Panc1 (cell line): Measurements from ENCODE around the gene FARP1. TPM values are rescaled to one million over a fixed set of nuclear protein-coding genes. Genes with fewer than 3 reads are reported as not detected.

Experiments
- ATAC-seq: fragments of 200-7000 bp; cut with Tn5 transposase; 2 replicates; pipeline ENCODE4 v1.9.1; 2020; ENCODE audit warnings: mild to moderate bottlenecking, moderate library complexity
- BruUV-seq: library from RNA; stranded (reverse); fragments of 400-500 nt; replicated peaks from 2 replicates; lab custom pipeline; 2021; lab: Mats Ljungman, UMichigan
- CTCF ChIA-PET: fragments of 300-600 bp; sonication (Branson Sonifier 250); formaldehyde crosslinking; loops from one replicate; lab custom pipeline; 2022; ENCODE audit warnings: antibody characterized with exemption; lab: Charles Lee
- POLR2A ChIA-PET: fragments of 300-600 bp; sonication (Branson Sonifier 250); formaldehyde crosslinking; loops from one replicate; lab custom pipeline; 2022; ENCODE audit warnings: antibody characterized with exemption; lab: Charles Lee
- DNase-seq: peaks from one replicate; pipeline ENCODE4 v3.0.0-alpha.2; 2010; ENCODE audit warnings: low read depth, low spot score
- H3K27ac ChIP-seq: 2 replicates; pipeline ENCODE4 v1.5.1; 2011; ENCODE audit warnings: mild to moderate bottlenecking, low read length, inconsistent platforms
- H3K27me3 ChIP-seq: fragments of 200-500 bp; sonication (Bioruptor generic); 2 replicates; pipeline ENCODE4 v1.6.0; 2014; ENCODE audit warnings: low read length, inconsistent platforms; ENCODE audit not compliant: control insufficient read depth, insufficient read depth
- H3K36me3 ChIP-seq: fragments of 200-500 bp; sonication (Bioruptor generic); 2 replicates; pipeline ENCODE4 v1.5.1; 2014; ENCODE audit warnings: inconsistent platforms, mild to moderate bottlenecking, low read length, moderate library complexity; ENCODE audit not compliant: control insufficient read depth, insufficient read depth
- H3K4me1 ChIP-seq: 2 replicates; pipeline ENCODE4 v1.5.1; 2011; ENCODE audit warnings: inconsistent platforms, mild to moderate bottlenecking, low read length, moderate library complexity; ENCODE audit not compliant: control insufficient read depth, insufficient read depth
- H3K4me3 ChIP-seq, 2 experiments: 2 replicates each; pipeline ENCODE4 v1.5.1; 2011 to 2012; ENCODE audit warnings: low read depth in 2 of 2, low read length in 2 of 2, mild to moderate bottlenecking in 2 of 2, inconsistent platforms in 1 of 2, moderate library complexity in 1 of 2
- H3K9me3 ChIP-seq: fragments of 200-500 bp; sonication (Bioruptor generic); 2 replicates; pipeline ENCODE4 v1.5.1; 2014; ENCODE audit warnings: low read depth, mild to moderate bottlenecking, inconsistent platforms, low read length, moderate library complexity; ENCODE audit not compliant: control insufficient read depth, insufficient read depth
- CTCF ChIP-seq: fragments of 450-650 bp; IDR thresholded peaks from 2 replicates; pipeline ENCODE4 v1.5.1; 2017; ENCODE audit warnings: mild to moderate bottlenecking
- POLR2AphosphoS5 ChIP-seq: IDR thresholded peaks from 2 replicates; pipeline ENCODE4 v1.6.1; 2012; ENCODE audit warnings: mild to moderate bottlenecking, low read depth, low read length, moderate library complexity
- REST ChIP-seq, 2 experiments: IDR thresholded peaks; 2 replicates each; pipeline ENCODE4 v1.6.1; 2011 to 2012; ENCODE audit warnings: low read depth in 2 of 2, control low read depth in 1 of 2, low read length in 1 of 2, mild to moderate bottlenecking in 1 of 2, moderate library complexity in 1 of 2; ENCODE audit not compliant: insufficient read depth in 1 of 2
- SIN3A ChIP-seq: IDR thresholded peaks from 2 replicates; pipeline ENCODE4 v1.6.1; 2012; ENCODE audit warnings: low read depth, mild to moderate bottlenecking, low read length, moderate library complexity, borderline replicate concordance; ENCODE audit not compliant: insufficient read depth
- TCF7L2 ChIP-seq: IDR thresholded peaks from 2 replicates; pipeline ENCODE4 v1.6.1; 2011; ENCODE audit warnings: mild to moderate bottlenecking, low read depth, low read length, inconsistent platforms
- in situ Hi-C: cut with HindIII; loops from 2 replicates; pipeline ENCODE4 v1.10.0; 2016; ENCODE audit warnings: low sequenced_read_pairs, low pct_unique_long_range_greater_than_20kb
- intact Hi-C: fragments of 100-400 bp; cut with micrococcal nuclease; formaldehyde crosslinking; loops from one replicate; pipeline ENCODE4 v1.10.0; 2022; ENCODE audit not compliant: unreplicated experiment
- total RNA-seq: library from RNA; stranded (reverse); gene quantifications from one replicate; pipeline ENCODE4 v1.2.1, GENCODE V29; 2021; ENCODE audit not compliant: unreplicated experiment

FARP1 gene
- total RNA-seq, 1 experiment from 2014 or later = 61.9 TPM

DNA sequence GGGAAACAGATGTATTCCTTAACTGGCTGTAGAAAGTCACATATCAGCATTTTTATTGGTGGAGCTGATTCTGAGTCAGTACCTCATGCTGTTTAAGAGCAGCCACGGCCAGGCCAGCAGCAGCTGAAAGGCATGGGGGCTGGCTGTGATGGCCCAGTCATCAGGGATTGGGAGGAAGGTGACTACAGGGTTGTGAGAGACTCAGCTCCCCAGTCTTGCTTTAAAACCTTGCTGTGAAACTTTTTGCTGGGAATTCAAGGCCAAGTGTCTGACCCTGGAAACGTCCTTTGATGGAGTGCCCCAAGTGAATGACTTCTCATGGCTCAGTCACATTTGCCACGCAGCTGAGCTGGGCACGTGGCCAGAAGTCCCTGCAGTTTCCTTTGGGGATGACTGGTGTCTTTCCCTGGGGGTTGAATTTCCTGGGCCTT is 73.3 kb downstream of the FARP1 start:
- H3K9me3 ChIP-seq = no peaks in the 10 kb centered on the region
- in situ Hi-C loops (no loop called here), intact Hi-C loops (no loop called here)
- no peaks in the 10 kb centered on the region for H3K36me3 ChIP-seq
- BruUV-seq = no TSS peak
- ChIA-PET CTCF (no interaction called here), POLR2A (no interaction called here)
- no peak overlapping the region for H3K4me3 ChIP-seq
- no peak for TF ChIP-seq REST (IDR thresholded peaks at IDR 0.05; ENCODE audit: insufficient read depth in 1 of 2, low read depth in 2 of 2, low read length in 1 of 2)
- TF ChIP-seq TCF7L2 = no peak
- no peak for TF ChIP-seq CTCF
- TF ChIP-seq SIN3A = no peak
- TF ChIP-seq POLR2AphosphoS5 = no peak
- no peaks in the 10 kb centered on the region for H3K27me3 ChIP-seq
- H3K27ac ChIP-seq = 0 out of 2 replicates have a peak overlapping the region, but pooled peaks have one; percentile 17
- peak; percentile 8 for DNase-seq
- ATAC-seq = peak; percentile 83
- H3K4me1 ChIP-seq = peaks cover 6% of the 10 kb centered on the region; the same call in 1 of the 2 replicates

DNA sequence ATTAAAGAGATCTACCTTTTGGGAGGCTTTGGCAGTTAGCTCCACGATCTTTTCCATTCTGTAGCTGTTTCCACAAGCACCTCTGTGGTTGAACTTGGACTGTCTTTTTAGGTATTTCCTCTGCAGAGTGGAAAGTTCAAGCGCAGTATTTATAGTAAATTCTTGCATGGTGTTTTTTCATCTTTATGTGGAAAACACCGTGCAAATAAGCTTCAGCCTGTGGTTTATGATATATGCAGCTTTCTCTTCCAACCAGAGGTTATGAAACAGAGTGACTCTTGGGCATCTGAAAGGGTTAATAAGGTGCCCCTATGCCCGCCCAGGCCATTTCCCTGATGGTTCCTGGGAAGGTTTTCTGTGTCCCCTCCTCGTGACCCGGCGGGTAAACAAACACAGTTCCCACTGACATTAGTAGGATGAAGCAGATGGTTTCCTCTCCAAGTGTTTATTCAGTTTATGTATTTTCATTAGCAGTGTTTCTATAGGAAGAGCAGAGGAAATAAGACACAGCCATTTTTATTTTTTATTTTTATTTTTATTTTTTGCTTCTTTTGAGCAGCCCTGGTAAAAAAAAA is 73.9 kb downstream of the FARP1 start:
- no TSS peak for BruUV-seq
- intact Hi-C loops = no loop called here
- POLR2A ChIA-PET = no interaction called here

More for the DNA sequence above, 73.9 kb downstream of the FARP1 start:
- TF ChIP-seq SIN3A (no peak), REST (IDR thresholded peaks at IDR 0.05; ENCODE audit: insufficient read depth in 1 of 2, low read depth in 2 of 2, low read length in 1 of 2) (no peak), CTCF (no peak), POLR2AphosphoS5 (no peak), TCF7L2 (no peak)
- Histone ChIP-seq H3K36me3 (no peaks in the 10 kb centered on the region), H3K27me3 (no peaks in the 10 kb centered on the region), H3K27ac (peak overlapping the region; percentile 17; the same call in 1 of the 2 replicates), H3K9me3 (no peaks in the 10 kb centered on the region), H3K4me3 (no peak overlapping the region), H3K4me1 (peaks cover 6% of the 10 kb centered on the region; the same call in 1 of the 2 replicates)
- in situ Hi-C loops = no loop called here
- ATAC-seq = no peak
- CTCF ChIA-PET = no interaction called here
- no peak for DNase-seq
